ENCODE data around the gene VPS41.

DNA sequence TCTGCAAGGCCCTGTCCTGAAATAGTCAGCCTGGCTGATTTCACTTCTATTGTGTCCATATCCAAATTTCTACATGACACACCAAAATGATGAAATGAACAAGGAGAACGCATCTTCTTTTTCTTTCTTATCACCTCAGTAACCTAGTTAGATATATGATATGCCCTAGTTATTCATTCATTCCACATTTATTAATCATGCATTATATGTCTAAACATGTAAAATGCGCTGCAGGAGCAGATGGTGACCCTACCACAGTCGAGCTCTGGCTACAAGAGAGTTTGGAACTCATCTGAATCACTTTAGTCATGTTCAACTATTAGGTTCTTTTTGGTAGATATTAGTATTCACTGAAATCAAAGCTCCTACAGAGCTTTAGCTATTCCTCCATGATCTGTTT is 31.8 kb upstream of the VPS41 start:
- TF ChIP-seq EP300 (IDR thresholded peaks at IDR 0.05; ENCODE audit: low read depth in 2 of 2, low read length in 2 of 2): no peak
- no peak for TF ChIP-seq EP300 (CRISPR knock-in tag; IDR thresholded peaks at IDR 0.05; ENCODE audit: borderline replicate concordance)
- TF ChIP-seq HCFC1 (IDR thresholded peaks at IDR 0.05; ENCODE audit: low read depth, low read length): no peak
- no peak for TF ChIP-seq MYC (CRISPR knock-in tag; IDR thresholded peaks at IDR 0.05; ENCODE audit: borderline replicate concordance)
- TF ChIP-seq FOXA1 (IDR thresholded peaks at IDR 0.05): no peak
- TF ChIP-seq FOXA1 (CRISPR knock-in tag; IDR thresholded peaks at IDR 0.05): no peak
- TF ChIP-seq SMC3 (IDR thresholded peaks at IDR 0.05; ENCODE audit: low read length): no peak
- TF ChIP-seq, protein P1, sequence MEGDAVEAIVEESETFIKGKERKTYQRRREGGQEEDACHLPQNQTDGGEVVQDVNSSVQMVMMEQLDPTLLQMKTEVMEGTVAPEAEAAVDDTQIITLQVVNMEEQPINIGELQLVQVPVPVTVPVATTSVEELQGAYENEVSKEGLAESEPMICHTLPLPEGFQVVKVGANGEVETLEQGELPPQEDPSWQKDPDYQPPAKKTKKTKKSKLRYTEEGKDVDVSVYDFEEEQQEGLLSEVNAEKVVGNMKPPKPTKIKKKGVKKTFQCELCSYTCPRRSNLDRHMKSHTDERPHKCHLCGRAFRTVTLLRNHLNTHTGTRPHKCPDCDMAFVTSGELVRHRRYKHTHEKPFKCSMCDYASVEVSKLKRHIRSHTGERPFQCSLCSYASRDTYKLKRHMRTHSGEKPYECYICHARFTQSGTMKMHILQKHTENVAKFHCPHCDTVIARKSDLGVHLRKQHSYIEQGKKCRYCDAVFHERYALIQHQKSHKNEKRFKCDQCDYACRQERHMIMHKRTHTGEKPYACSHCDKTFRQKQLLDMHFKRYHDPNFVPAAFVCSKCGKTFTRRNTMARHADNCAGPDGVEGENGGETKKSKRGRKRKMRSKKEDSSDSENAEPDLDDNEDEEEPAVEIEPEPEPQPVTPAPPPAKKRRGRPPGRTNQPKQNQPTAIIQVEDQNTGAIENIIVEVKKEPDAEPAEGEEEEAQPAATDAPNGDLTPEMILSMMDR (CRISPR knock-in tag; IDR thresholded peaks at IDR 0.05): no peak
- no peak for TF ChIP-seq ZFX (CRISPR knock-in tag; IDR thresholded peaks at IDR 0.05; ENCODE audit: low read depth)
- no peak for TF ChIP-seq MAZ (IDR thresholded peaks at IDR 0.05; ENCODE audit: borderline replicate concordance, low read depth, low read length)
- TF ChIP-seq MAZ (CRISPR knock-in tag; IDR thresholded peaks at IDR 0.05; ENCODE audit: low read depth): no peak
- TF ChIP-seq KDM1A (CRISPR knock-in tag; IDR thresholded peaks at IDR 0.05): no peak
- TF ChIP-seq NBN (conservative IDR thresholded peaks at IDR 0.05): no peak

All from HepG2 (cell line).